Measurements from ENCODE around the gene LAMC3. TPM values are rescaled to one million over a fixed set of nuclear protein-coding genes. Genes with fewer than 3 reads are reported as not detected.

LAMC3 gene
- total and polyA plus RNA-seq, 9 of the 15 experiments (the other 6 are each of a cell fraction or from before 2014, with no cell fraction given): 0.10 TPM; not detected in 8

GRCh38 chr9:130983359-130983670 lies 25.7 kb upstream of the LAMC3 start:
- no TSS peak for BruUV-seq (replicated peaks)
- Histone ChIP-seq H3K9me3 (replicated peaks; ENCODE audit: control insufficient read depth, insufficient read depth, low read depth, low read length) (no peaks in the 10 kb centered on the region), H3K4me1 (replicated peaks in 1 of 2; ENCODE audit: control insufficient read depth in 2 of 2, insufficient read depth in 2 of 2, low read length in 2 of 2) (peaks cover 0 to 14% of the 10 kb centered on the region in 2 experiments; a peak in 1 of 5 replicates), H3K4me3 (no peak overlapping the region), H3K4me2 (ENCODE audit: insufficient read depth, low read length) (no peak overlapping the region), H3K27me3 (ENCODE audit: control insufficient read depth in 2 of 2, insufficient read depth in 2 of 2, low read length in 2 of 2) (peaks cover 93 to 98% of the 10 kb centered on the region in 2 experiments), H3K79me2 (ENCODE audit: control insufficient read depth, insufficient read depth, low read length) (no peaks in the 10 kb centered on the region), H3K9ac (ENCODE audit: insufficient read depth in 1 of 2, low read depth in 2 of 2, low read length in 2 of 2) (0 out of 4 replicates have a peak overlapping the region, but pooled peaks of 1 of the 2 experiments have one; percentile 2), H3K9me1 (ENCODE audit: control insufficient read depth, insufficient read depth, low read length) (peaks cover 13% of the 10 kb centered on the region), H2AFZ (ENCODE audit: low read depth, low read length) (no peak overlapping the region), H3K27ac (ENCODE audit: extremely low read depth, low read depth, low read length) (no peak overlapping the region), H4K20me1 (replicated peaks; ENCODE audit: control insufficient read depth, insufficient read depth, low read length) (peaks cover 83% of the 10 kb centered on the region), H3K36me3 (ENCODE audit: control insufficient read depth, insufficient read depth, low read length) (no peaks in the 10 kb centered on the region)
- intact Hi-C loops (cut with micrococcal nuclease): no loop called here
- no peak for FAIRE-seq
- DNase-seq (ENCODE audit: extremely low read depth in 1 of 4, low spot score in 3 of 4): peak in 1 of 4 experiments; percentile 54
- WGBS (ENCODE audit: insufficient coverage, low coverage, missing lambda C conversion rate): 10% methylated on average over 6 of the region's 6 CpGs
- ChIA-PET POLR2A (interaction anchor here (0.6 to 10.0 kb wide), 13 partner anchors 8 to 130 kb away, joined by 3 to 131 read pairs (median 6); no protein-coding TSS in a partner anchor), CTCF (ENCODE audit: low intra/inter-chr PET ratio) (no interaction called here)
- ATAC-seq: peak; percentile 1; the same call in 2 of the 3 replicates
- TF ChIP-seq, protein P1, sequence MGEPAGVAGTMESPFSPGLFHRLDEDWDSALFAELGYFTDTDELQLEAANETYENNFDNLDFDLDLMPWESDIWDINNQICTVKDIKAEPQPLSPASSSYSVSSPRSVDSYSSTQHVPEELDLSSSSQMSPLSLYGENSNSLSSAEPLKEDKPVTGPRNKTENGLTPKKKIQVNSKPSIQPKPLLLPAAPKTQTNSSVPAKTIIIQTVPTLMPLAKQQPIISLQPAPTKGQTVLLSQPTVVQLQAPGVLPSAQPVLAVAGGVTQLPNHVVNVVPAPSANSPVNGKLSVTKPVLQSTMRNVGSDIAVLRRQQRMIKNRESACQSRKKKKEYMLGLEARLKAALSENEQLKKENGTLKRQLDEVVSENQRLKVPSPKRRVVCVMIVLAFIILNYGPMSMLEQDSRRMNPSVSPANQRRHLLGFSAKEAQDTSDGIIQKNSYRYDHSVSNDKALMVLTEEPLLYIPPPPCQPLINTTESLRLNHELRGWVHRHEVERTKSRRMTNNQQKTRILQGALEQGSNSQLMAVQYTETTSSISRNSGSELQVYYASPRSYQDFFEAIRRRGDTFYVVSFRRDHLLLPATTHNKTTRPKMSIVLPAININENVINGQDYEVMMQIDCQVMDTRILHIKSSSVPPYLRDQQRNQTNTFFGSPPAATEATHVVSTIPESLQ (CRISPR knock-in tag; IDR thresholded peaks at IDR 0.05): no peak
- TF ChIP-seq CEBPG (CRISPR knock-in tag; IDR thresholded peaks at IDR 0.05) (no peak), CEBPG (tag; conservative IDR thresholded peaks at IDR 0.05 in 1 of 2, IDR thresholded peaks at IDR 0.05 in 1 of 2) (no peak), SNAPC5 (CRISPR knock-in tag; IDR thresholded peaks at IDR 0.05) (no peak), ZNF589 (CRISPR knock-in tag; IDR thresholded peaks at IDR 0.05; ENCODE audit: low read depth) (no peak), ILK (tag; IDR thresholded peaks at IDR 0.05; ENCODE audit: borderline replicate concordance, low read depth) (no peak), CBFB (CRISPR knock-in tag; IDR thresholded peaks at IDR 0.05) (no peak), ASH1L (IDR thresholded peaks at IDR 0.05; ENCODE audit: borderline replicate concordance, low read depth, partially characterized antibody) (no peak), SMAD4 (CRISPR knock-in tag; conservative IDR thresholded peaks at IDR 0.05) (no peak), ATF2 (CRISPR knock-in tag; IDR thresholded peaks at IDR 0.05) (no peak)
- TF ChIP-seq, protein P2, sequence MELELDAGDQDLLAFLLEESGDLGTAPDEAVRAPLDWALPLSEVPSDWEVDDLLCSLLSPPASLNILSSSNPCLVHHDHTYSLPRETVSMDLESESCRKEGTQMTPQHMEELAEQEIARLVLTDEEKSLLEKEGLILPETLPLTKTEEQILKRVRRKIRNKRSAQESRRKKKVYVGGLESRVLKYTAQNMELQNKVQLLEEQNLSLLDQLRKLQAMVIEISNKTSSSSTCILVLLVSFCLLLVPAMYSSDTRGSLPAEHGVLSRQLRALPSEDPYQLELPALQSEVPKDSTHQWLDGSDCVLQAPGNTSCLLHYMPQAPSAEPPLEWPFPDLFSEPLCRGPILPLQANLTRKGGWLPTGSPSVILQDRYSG (tag; conservative IDR thresholded peaks at IDR 0.05; ENCODE audit: low read depth): no peak
- in situ Hi-C loops (cut with MboI): loop anchor here (25.0 kb wide), 1 partner anchor 271 kb away; no protein-coding TSS in a partner anchor

All from K562 (cell line).